Measurements from ENCODE around the gene TPSAB1. TPM values are rescaled to one million over a fixed set of nuclear protein-coding genes. Genes with fewer than 3 reads are reported as not detected.
"Not testable (repeated sequence)": the region's sequence is repeated elsewhere in the genome, so short reads cannot be mapped to it uniquely, and the experiment has no call there.

Gene TPSAB1
- total RNA-seq, 2 experiments from 2014 or later, result not detected

GRCh38 chr16:1263591-1264344 is 23.3 kb downstream of the TPSAB1 start:
- H3K9me3 Mint-ChIP-seq, result peaks cover 4% of the 10 kb centered on the region
- ChIA-PET CTCF (no interaction called here), POLR2A (no interaction called here)
- DNase-seq (no peak), ATAC-seq (no peak)
- H3K36me3 Mint-ChIP-seq (ENCODE audit: low read depth), result no peaks in the 10 kb centered on the region
- intact Hi-C loops (cut with micrococcal nuclease), result no loop called here
- H3K27ac Mint-ChIP-seq, result no peak overlapping the region
- TF ChIP-seq, protein P1, sequence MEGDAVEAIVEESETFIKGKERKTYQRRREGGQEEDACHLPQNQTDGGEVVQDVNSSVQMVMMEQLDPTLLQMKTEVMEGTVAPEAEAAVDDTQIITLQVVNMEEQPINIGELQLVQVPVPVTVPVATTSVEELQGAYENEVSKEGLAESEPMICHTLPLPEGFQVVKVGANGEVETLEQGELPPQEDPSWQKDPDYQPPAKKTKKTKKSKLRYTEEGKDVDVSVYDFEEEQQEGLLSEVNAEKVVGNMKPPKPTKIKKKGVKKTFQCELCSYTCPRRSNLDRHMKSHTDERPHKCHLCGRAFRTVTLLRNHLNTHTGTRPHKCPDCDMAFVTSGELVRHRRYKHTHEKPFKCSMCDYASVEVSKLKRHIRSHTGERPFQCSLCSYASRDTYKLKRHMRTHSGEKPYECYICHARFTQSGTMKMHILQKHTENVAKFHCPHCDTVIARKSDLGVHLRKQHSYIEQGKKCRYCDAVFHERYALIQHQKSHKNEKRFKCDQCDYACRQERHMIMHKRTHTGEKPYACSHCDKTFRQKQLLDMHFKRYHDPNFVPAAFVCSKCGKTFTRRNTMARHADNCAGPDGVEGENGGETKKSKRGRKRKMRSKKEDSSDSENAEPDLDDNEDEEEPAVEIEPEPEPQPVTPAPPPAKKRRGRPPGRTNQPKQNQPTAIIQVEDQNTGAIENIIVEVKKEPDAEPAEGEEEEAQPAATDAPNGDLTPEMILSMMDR (IDR thresholded peaks at IDR 0.05), result no peak
- peaks cover 21% of the 10 kb centered on the region for H3K27me3 Mint-ChIP-seq
- H3K4me1 Mint-ChIP-seq (ENCODE audit: low read depth), result peaks cover 3% of the 10 kb centered on the region
- H3K4me3 Mint-ChIP-seq, result no peak overlapping the region

GRCh38 chr16:1264345-1265089 is 24.0 kb downstream of the TPSAB1 start:
- Mint-ChIP-seq H3K4me3 (no peak overlapping the region), H3K27ac (no peak overlapping the region), H3K36me3 (ENCODE audit: low read depth) (no peaks in the 10 kb centered on the region), H3K9me3 (peaks cover 4% of the 10 kb centered on the region), H3K4me1 (ENCODE audit: low read depth) (no peaks in the 10 kb centered on the region), H3K27me3 (peaks cover 17% of the 10 kb centered on the region)
- ChIA-PET POLR2A (no interaction called here), CTCF (no interaction called here)
- intact Hi-C loops (cut with micrococcal nuclease), result no loop called here
- no peak for DNase-seq
- TF ChIP-seq, protein P1 (IDR thresholded peaks at IDR 0.05), result no peak
- ATAC-seq, result no peak

DNA sequence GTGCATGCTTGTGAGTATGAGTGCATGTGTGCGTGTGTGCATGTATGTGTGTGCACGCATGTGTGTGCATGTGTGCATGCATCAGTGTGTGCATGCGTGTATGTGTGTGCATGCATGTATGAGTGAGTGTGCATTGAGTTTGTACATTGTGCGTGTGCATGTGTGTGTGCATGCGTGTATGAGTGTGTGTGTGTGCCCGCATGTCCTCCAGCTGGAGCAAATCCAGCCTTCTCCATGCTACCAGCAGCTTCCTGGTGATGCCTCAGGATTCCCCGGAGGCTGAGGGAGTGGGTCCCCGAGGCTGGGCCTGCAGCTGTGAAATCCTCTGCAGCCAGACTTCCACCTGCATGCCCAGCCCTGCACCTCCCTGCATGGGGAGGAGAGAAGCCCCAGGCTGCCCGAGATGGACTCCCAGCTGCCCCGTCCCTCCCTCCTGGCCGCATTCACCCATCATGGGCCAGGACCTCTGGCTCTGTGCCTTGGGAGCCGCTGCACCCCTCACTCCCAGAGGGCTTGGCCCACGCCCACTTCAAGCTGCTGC is 24.7 kb downstream of the TPSAB1 start:
- ATAC-seq (no peak), DNase-seq (no peak)
- H3K36me3 Mint-ChIP-seq (ENCODE audit: low read depth), result no peaks in the 10 kb centered on the region
- H3K9me3 Mint-ChIP-seq, result peaks cover 4% of the 10 kb centered on the region
- H3K4me1 Mint-ChIP-seq (ENCODE audit: low read depth), result no peaks in the 10 kb centered on the region
- TF ChIP-seq, protein P1 (IDR thresholded peaks at IDR 0.05), result no peak
- intact Hi-C loops (cut with micrococcal nuclease), result no loop called here
- ChIA-PET CTCF (no interaction called here), POLR2A (no interaction called here)
- H3K27me3 Mint-ChIP-seq, result peaks cover 14% of the 10 kb centered on the region
- no peak overlapping the region for H3K4me3 Mint-ChIP-seq
- no peak overlapping the region for H3K27ac Mint-ChIP-seq

- intact Hi-C loops (cut with micrococcal nuclease), result no loop called here
- no peak overlapping the region for H3K27ac Mint-ChIP-seq
- DNase-seq (no peak), ATAC-seq (no peak)
- peaks cover 4% of the 10 kb centered on the region for H3K9me3 Mint-ChIP-seq
- H3K4me1 Mint-ChIP-seq (ENCODE audit: low read depth), result no peaks in the 10 kb centered on the region
- TF ChIP-seq, protein P1 (IDR thresholded peaks at IDR 0.05), result no peak
- peaks cover 9% of the 10 kb centered on the region for H3K27me3 Mint-ChIP-seq
- POLR2A ChIA-PET, result no interaction called here
- no peaks in the 10 kb centered on the region for H3K36me3 Mint-ChIP-seq (ENCODE audit: low read depth)
- H3K4me3 Mint-ChIP-seq, result no peak overlapping the region
- CTCF ChIA-PET, result no interaction called here
These were observed 25.3 kb downstream of the TPSAB1 start for GRCh38 chr16:1265826-1266225.

- POLR2A ChIA-PET, result interaction anchor here (0.7 kb wide), 1 partner anchor 8 kb away, joined by 3 read pairs; no protein-coding TSS in a partner anchor
- H3K27ac Mint-ChIP-seq; ATAC-seq; H3K4me1 Mint-ChIP-seq (ENCODE audit: low read depth); H3K9me3 Mint-ChIP-seq; H3K4me3 Mint-ChIP-seq; H3K36me3 Mint-ChIP-seq (ENCODE audit: low read depth); CTCF ChIA-PET; H3K27me3 Mint-ChIP-seq; intact Hi-C loops (cut with micrococcal nuclease); DNase-seq: not testable (repeated sequence)
These were observed 28.9 kb downstream of the TPSAB1 start for GRCh38 chr16:1269418-1269817.

All from activated CD8-positive, alpha-beta T cell treated with anti-CD3 and anti-CD28 coated beads for 36 hours (primary cell).